Left ventricle myocardium inferior (tissue), 1 donor: Measurements from ENCODE around the gene FGF1. TPM values are rescaled to one million over a fixed set of nuclear protein-coding genes. Genes with fewer than 3 reads are reported as not detected.
A peak's percentile ranks its signal among the peaks of the same experiment; 100 is the strongest.

Source experiments
- DNase-seq: peaks from one replicate; pipeline ENCODE4 v3.0.0-alpha.2; 2020
- H3K27ac ChIP-seq: fragments of 200-600 bp; replicated peaks from 2 replicates; pipeline ENCODE4 v1.8.0; 2021
- H3K27me3 ChIP-seq: fragments of 200-600 bp; 2 replicates; pipeline ENCODE4 v1.8.0; 2021; ENCODE audit warnings: low read depth
- H3K36me3 ChIP-seq: fragments of 200-600 bp; 2 replicates; pipeline ENCODE4 v1.8.0; 2021
- H3K4me1 ChIP-seq: fragments of 200-600 bp; 2 replicates; pipeline ENCODE4 v1.8.0; 2021
- H3K4me3 ChIP-seq: fragments of 200-600 bp; 2 replicates; pipeline ENCODE4 v1.8.0; 2021; ENCODE audit warnings: mild to moderate bottlenecking, moderate library complexity
- H3K9me3 ChIP-seq: fragments of 200-600 bp; replicated peaks from 2 replicates; pipeline ENCODE4 v1.8.0; 2021
- CTCF ChIP-seq: fragments of 200-600 bp; IDR thresholded peaks from 2 replicates; pipeline ENCODE4 v1.8.0; 2021; ENCODE audit warnings: antibody characterized with exemption, mild to moderate bottlenecking, borderline replicate concordance
- intact Hi-C: fragments of 100-400 bp; cut with micrococcal nuclease; formaldehyde crosslinking; loops from one replicate; pipeline ENCODE4 v1.11.0; 2022
- total RNA-seq: library from RNA; stranded (reverse); fragmentation: NEBNext Ultra II Directional; extraction: Animal tissue kit (Norgen Biotek cat#: 25700); gene quantifications from one replicate; pipeline ENCODE4 v1.2.1, GENCODE V29; 2021
- donor health status: DM: no; HTN: yes; CAD: no; lungs with severe emphysema.

The FGF1 gene
- total RNA-seq, 1 donor from 2014 or later, result 59.9 TPM

DNA sequence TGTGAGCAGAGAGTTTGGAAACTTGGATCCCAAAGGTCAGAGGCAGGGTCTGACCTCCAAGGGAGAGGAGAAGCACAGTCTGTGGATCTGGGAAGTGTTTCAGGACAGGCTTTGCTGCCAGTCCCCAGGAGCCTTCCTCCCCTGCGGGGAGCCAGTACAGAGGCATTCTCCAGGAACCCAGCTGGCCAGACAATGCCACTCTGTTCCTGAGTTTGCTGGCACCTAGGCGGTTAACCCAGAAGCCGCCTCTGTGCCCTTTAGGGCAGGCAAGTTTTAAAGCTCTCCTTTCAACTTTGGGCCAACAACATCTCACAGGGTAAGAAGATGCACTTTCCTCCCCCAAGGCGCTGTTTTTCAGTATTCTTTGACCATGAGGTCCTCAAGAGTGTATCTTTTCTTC is 37.0 kb upstream of the FGF1 start:
- Histone ChIP-seq H3K4me1 (peaks cover 39% of the 10 kb centered on the region), H3K36me3 (no peaks in the 10 kb centered on the region), H3K27ac (peak overlapping the region; percentile 10), H3K27me3 (no peaks in the 10 kb centered on the region), H3K9me3 (no peaks in the 10 kb centered on the region), H3K4me3 (no peak overlapping the region)
- intact Hi-C loops, result no loop called here
- no peak for DNase-seq
- TF ChIP-seq CTCF, result no peak

GRCh38 chr5:142722146-142722545 is 36.3 kb upstream of the FGF1 start:
- DNase-seq, result no peak
- Histone ChIP-seq H3K4me1 (peaks cover 46% of the 10 kb centered on the region), H3K27ac (no peak overlapping the region), H3K36me3 (no peaks in the 10 kb centered on the region), H3K9me3 (no peaks in the 10 kb centered on the region), H3K4me3 (no peak overlapping the region), H3K27me3 (no peaks in the 10 kb centered on the region)
- TF ChIP-seq CTCF, result no peak
- intact Hi-C loops, result no loop called here

- TF ChIP-seq CTCF, result no peak
- DNase-seq, result peak; percentile 59
- H3K27ac ChIP-seq, result no peak overlapping the region
Observed at GRCh38 chr5:142720641-142721271, 34.9 kb upstream of the FGF1 start.

GRCh38 chr5:142719836-142720370 is 34.0 kb upstream of the FGF1 start:
- Histone ChIP-seq H3K4me3 (no peak overlapping the region), H3K4me1 (peaks cover 39% of the 10 kb centered on the region), H3K27me3 (no peaks in the 10 kb centered on the region), H3K36me3 (no peaks in the 10 kb centered on the region), H3K27ac (no peak overlapping the region), H3K9me3 (no peaks in the 10 kb centered on the region)
- no peak for DNase-seq
- intact Hi-C loops, result no loop called here
- no peak for TF ChIP-seq CTCF

More at GRCh38 chr5:142720641-142721271, 34.9 kb upstream of the FGF1 start:
- no peaks in the 10 kb centered on the region for H3K27me3 ChIP-seq
- no peaks in the 10 kb centered on the region for H3K9me3 ChIP-seq
- intact Hi-C loops, result no loop called here
- no peaks in the 10 kb centered on the region for H3K36me3 ChIP-seq
- no peak overlapping the region for H3K4me3 ChIP-seq
- H3K4me1 ChIP-seq, result peaks cover 39% of the 10 kb centered on the region

DNA sequence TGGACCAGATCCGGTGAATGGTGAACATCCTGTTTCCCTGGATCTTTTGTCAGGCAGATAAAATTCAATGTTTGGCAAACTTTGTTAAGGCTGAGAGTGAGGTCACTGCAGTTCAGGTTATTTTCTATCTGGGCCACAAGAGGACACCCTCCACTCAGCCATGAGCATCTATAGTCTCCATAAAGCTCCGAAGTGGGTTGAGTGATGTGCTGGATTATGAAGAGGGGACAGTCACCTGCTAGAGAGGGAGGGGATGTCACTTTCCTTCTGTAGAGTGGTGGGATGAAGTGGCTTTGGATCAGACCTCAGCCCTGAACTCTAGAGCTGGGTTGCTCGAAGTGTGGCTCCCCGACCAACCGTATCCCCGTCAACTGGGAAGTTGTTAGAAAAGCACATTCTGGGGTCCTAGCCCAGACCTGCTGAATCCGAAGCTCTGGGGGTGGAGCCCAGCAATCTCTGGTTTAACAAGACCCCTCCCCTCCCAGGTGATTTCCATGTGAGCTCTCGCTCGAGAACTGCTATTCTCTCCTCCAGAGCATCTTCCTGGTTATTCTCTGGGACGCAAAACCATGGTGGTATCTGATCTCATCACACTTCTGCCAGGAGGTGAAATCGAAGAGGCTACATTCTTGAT is 31.8 kb upstream of the FGF1 start:
- H3K36me3 ChIP-seq, result no peaks in the 10 kb centered on the region
- H3K4me1 ChIP-seq, result peaks cover 58% of the 10 kb centered on the region
- no peaks in the 10 kb centered on the region for H3K9me3 ChIP-seq
- TF ChIP-seq CTCF, result peak; percentile 82
- intact Hi-C loops, result loop anchor here (2.0 kb wide), 1 partner anchor 163 kb away; no protein-coding TSS in a partner anchor
- H3K27ac ChIP-seq, result peak overlapping the region; percentile 87
- no peaks in the 10 kb centered on the region for H3K27me3 ChIP-seq
- DNase-seq, result no peak
- H3K4me3 ChIP-seq, result peak overlapping the region; percentile 20
